ENCODE data around the gene GPR149.

The GPR149 gene

DNA sequence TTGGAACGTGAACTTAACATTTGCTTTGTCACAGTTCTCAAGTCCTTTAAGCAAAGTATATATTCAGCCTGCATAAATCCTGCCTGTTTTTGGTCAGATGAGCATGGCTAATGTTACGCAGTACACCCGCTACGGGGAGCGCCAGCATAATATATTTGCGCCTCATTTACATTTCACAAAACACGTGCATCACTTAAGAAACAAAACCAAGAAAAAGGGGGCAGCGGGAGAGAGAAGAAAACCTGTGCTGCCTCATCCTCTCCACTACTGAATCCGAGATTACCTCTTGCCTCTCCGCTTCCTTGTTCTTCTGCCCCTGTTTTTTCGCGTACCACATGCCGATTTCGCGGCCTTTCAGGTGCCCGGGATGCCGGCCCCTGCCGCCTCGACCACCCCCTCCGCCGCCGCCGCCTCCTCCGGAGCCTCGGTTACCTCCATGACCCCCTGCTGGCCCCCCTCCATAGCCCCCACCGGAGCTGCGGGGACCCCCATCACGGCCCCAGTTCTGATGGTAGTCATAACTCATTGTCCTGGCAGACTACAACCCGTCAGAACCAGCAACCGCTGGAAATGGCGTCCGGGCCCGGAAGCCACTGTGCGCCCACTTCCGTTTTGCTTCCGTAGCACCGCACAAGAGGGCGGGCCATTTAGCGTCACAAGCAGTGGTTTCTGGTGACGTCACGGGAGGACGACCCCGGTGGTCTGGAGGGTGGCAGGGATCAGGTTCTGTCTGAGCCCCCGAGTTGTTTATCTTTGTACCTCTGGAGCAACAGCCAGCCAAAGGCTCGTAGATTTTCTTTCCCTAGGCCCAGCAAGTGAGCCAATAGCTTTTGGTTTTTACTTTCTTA is 105.9 kb downstream of the GPR149 start, which contains the start of gene DHX36:
TSS of gene DHX36 (minus strand) at position 597 of the 848 bp plus-strand sequence. CDS start at position 526, 71 bp downstream.
- TF ChIP-seq, protein P1, sequence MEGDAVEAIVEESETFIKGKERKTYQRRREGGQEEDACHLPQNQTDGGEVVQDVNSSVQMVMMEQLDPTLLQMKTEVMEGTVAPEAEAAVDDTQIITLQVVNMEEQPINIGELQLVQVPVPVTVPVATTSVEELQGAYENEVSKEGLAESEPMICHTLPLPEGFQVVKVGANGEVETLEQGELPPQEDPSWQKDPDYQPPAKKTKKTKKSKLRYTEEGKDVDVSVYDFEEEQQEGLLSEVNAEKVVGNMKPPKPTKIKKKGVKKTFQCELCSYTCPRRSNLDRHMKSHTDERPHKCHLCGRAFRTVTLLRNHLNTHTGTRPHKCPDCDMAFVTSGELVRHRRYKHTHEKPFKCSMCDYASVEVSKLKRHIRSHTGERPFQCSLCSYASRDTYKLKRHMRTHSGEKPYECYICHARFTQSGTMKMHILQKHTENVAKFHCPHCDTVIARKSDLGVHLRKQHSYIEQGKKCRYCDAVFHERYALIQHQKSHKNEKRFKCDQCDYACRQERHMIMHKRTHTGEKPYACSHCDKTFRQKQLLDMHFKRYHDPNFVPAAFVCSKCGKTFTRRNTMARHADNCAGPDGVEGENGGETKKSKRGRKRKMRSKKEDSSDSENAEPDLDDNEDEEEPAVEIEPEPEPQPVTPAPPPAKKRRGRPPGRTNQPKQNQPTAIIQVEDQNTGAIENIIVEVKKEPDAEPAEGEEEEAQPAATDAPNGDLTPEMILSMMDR (IDR thresholded peaks at IDR 0.05; ENCODE audit: borderline replicate concordance, insufficient read depth, low read depth, low read length) = no peak
- peak within 1 kb of the TSS; percentile 70 for H3K4me3 ChIP-seq (ENCODE audit: low read depth, low read length)

DNA sequence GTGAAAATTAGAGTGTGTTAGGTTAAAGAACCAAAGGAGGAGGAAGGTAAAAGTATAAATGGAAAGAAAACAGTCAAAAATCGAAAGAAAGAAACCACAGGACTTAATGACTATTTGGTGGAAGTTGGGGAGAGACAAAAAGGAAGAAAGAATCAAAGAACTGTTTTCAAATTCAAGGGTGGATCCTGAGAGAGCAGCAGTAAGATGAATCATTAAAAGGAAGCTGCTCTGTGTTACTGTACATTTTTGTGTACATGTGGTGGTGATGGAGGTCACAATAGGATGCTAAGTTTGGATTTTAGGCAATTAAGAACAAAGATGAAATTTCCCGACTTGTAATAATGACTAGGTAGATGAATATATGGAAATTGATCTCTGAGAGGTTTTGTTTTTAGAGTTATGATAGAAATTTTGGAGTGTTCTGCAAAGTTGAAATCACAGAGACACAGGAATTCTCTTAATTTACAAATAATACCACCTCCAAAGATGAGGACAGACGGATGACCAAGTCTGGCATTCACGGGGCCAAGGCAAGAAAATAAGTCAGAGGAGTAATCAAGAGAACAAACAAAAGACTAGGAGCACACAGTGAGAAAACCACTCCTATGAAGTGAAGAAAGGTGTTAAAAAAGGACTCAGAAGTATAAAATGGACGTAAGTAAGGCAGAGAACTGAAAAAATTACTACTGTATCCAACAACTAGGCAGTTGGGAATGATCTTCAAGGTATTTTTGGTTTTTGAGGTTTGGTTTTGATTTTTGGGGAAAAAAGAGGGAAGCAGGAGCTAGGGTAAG is 112.8 kb downstream of the GPR149 start:
- TF ChIP-seq, protein P1 (IDR thresholded peaks at IDR 0.05; ENCODE audit: borderline replicate concordance, insufficient read depth, low read depth, low read length) = no peak
- H3K4me3 ChIP-seq (ENCODE audit: low read depth, low read length) = no peak overlapping the region

DNA sequence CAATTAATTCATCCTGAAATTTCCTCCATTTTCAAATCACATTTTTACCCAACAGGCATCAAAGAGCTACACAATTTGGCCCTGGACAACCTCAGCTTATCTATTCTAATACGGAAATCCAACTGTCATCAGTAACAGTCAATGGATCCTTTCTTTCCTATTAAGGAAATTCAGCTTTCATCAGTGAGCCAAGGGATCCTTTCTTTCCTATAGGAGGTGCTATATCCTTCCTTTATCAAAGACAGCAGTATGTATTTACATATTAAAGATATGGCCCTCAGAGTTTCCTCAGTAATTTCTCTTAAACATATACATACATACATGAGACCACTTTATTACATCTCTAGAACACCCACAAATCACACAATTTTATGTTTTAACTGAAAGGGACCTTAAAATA is 115.8 kb downstream of the GPR149 start:
- H3K4me3 ChIP-seq (ENCODE audit: low read depth, low read length) = no peak overlapping the region
- TF ChIP-seq, protein P1 (IDR thresholded peaks at IDR 0.05; ENCODE audit: borderline replicate concordance, insufficient read depth, low read depth, low read length) = no peak

DNA sequence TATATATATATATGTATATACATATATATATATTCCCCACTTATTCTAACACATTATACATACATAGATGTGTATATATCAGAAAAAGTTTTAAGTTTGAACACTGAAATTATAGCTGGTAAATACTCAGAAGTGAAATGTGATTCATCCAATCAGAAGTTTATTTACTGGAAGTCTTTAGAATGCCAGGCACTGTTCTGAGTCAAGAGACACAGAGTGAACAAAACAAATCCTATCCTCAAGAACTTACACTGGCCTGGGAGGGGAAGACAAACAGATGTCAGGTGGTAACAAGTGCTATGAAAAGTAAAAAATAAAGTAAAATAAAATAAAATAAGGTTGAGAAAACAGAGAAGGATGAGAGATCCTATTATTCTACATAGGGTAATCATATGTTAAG is 119.2 kb downstream of the GPR149 start:
- H3K4me3 ChIP-seq (ENCODE audit: low read depth, low read length) = no peak overlapping the region
- TF ChIP-seq, protein P1 (IDR thresholded peaks at IDR 0.05; ENCODE audit: borderline replicate concordance, insufficient read depth, low read depth, low read length) = no peak

DNA sequence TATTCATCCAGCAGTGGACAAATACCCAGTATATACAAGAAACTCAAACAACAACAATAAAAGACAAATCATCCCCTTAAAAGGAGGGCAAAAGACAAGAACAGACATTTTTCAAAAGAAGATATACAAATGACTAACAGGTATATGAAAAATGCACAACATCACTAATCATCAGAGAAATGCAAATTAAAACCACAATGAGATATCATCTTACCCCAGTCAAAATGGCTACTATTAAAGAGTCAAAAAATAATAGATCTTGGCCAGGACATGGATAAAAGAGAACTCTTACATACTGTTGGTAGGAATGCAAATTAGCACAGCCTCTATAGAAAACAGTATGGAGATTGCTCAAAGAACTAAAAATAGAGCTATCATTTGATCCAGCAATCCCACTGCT is 122.6 kb downstream of the GPR149 start:
- H3K4me3 ChIP-seq (ENCODE audit: low read depth, low read length) = no peak overlapping the region
- TF ChIP-seq, protein P1 (IDR thresholded peaks at IDR 0.05; ENCODE audit: borderline replicate concordance, insufficient read depth, low read depth, low read length) = no peak

DNA sequence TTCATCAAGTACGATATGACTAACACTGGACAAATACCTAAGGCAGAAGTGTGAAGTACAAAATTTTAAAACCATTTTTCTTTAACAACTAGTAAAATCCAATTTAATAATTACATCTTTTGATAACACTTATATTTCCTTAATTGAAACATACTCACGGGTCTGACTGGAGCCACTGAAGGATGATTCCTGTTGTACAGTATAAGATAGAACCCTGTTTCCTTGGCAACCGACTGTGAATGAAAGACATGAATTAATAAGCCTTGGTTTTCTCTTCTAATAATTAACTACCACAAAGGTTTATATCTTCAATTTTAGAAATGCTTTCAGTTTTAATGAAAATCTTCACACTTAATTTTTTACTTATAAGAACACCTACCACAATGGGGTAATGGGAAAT is 125.1 kb downstream of the GPR149 start:
- no peak overlapping the region for H3K4me3 ChIP-seq (ENCODE audit: low read depth, low read length)
- TF ChIP-seq, protein P1 (IDR thresholded peaks at IDR 0.05; ENCODE audit: borderline replicate concordance, insufficient read depth, low read depth, low read length) = no peak
